Loucy (cell line): ENCODE measurements around the gene MLF2.
"Not testable (repeated sequence)": the region's sequence is repeated elsewhere in the genome, so short reads cannot be mapped to it uniquely, and the experiment has no call there.

Source experiments
- H2AFZ ChIP-seq: fragments of 200-600 bp; sonication (generic); 2 replicates; pipeline ENCODE4 v1.6.0; 2016; ENCODE audit warnings: antibody characterized with exemption, mild to moderate bottlenecking, low read length, moderate library complexity
- H3F3A ChIP-seq: fragments of 200-600 bp; 2 replicates; pipeline ENCODE4 v1.6.0; 2016; ENCODE audit warnings: antibody characterized with exemption, low read depth, mild to moderate bottlenecking
- H3K27me3 ChIP-seq: fragments of 200-600 bp; sonication (generic); 2 replicates; pipeline ENCODE4 v1.6.1; 2014; ENCODE audit warnings: low read length, mild to moderate bottlenecking; ENCODE audit not compliant: insufficient read depth, poor library complexity, severe bottlenecking
- H3K36me3 ChIP-seq: fragments of 200-600 bp; sonication (generic); 2 replicates; pipeline ENCODE4 v1.6.1; 2016; ENCODE audit warnings: low read length; ENCODE audit not compliant: insufficient read depth
- H3K4me1 ChIP-seq: fragments of 200-600 bp; sonication (generic); 2 replicates; pipeline ENCODE4 v1.5.1; 2014; ENCODE audit warnings: low read length, mild to moderate bottlenecking; ENCODE audit not compliant: insufficient read depth, poor library complexity, severe bottlenecking
- H3K4me2 ChIP-seq: fragments of 200-600 bp; sonication (generic); 2 replicates; pipeline ENCODE4 v1.6.0; 2014; ENCODE audit warnings: antibody characterized with exemption, low read length, low read depth, mild to moderate bottlenecking; ENCODE audit not compliant: poor library complexity, severe bottlenecking
- H3K4me3 ChIP-seq: fragments of 200-600 bp; sonication (generic); 2 replicates; pipeline ENCODE4 v1.5.1; 2014; ENCODE audit warnings: low read length, mild to moderate bottlenecking, mixed read lengths; ENCODE audit not compliant: poor library complexity, severe bottlenecking
- H3K79me2 ChIP-seq: fragments of 200-600 bp; sonication (generic); 2 replicates; pipeline ENCODE4 v1.6.1; 2014; ENCODE audit warnings: low read length; ENCODE audit not compliant: insufficient read depth
- H3K9ac ChIP-seq: fragments of 200-600 bp; sonication (generic); 2 replicates; pipeline ENCODE4 v1.6.0; 2014; ENCODE audit warnings: mild to moderate bottlenecking, low read depth, low read length, moderate library complexity; ENCODE audit not compliant: poor library complexity, severe bottlenecking
- H3K9me2 ChIP-seq: fragments of 200-600 bp; sonication (generic); replicated peaks from 2 replicates; pipeline ENCODE4 v1.6.1; 2016; ENCODE audit warnings: low read depth, low read length, mixed read lengths
- H3K9me3 ChIP-seq: fragments of 200-600 bp; sonication (generic); 2 replicates; pipeline ENCODE4 v1.6.1; 2014; ENCODE audit warnings: mild to moderate bottlenecking, antibody characterized with exemption, low read length, low read depth; ENCODE audit not compliant: insufficient read depth
- H4K20me1 ChIP-seq: fragments of 200-600 bp; sonication (generic); 2 replicates; pipeline ENCODE4 v1.6.0; 2014; ENCODE audit warnings: antibody characterized with exemption, low read length, mild to moderate bottlenecking; ENCODE audit not compliant: insufficient read depth, poor library complexity, severe bottlenecking
- CTCF ChIP-seq: fragments of 200-600 bp; sonication (generic); conservative IDR thresholded peaks from 2 replicates; pipeline ENCODE4 v1.5.1; 2014; ENCODE audit warnings: mild to moderate bottlenecking, antibody characterized with exemption, low read length
- EZH2phosphoT487 ChIP-seq: fragments of 200-600 bp; IDR thresholded peaks from 2 replicates; pipeline ENCODE4 v1.6.1; 2018; ENCODE audit warnings: antibody characterized with exemption, mild to moderate bottlenecking, moderate library complexity, borderline replicate concordance

The MLF2 gene

GRCh38 chr12:6745741-6746525, 7.0 kb downstream of the MLF2 start:
- TF ChIP-seq CTCF (no peak), EZH2phosphoT487 (no peak)
- Histone ChIP-seq H3K27me3 (no peaks in the 10 kb centered on the region), H3K9me3 (no peaks in the 10 kb centered on the region), H3K36me3 (peaks cover 31% of the 10 kb centered on the region; the same call in 1 of the 2 replicates), H3K9me2 (no peaks in the 10 kb centered on the region), H3K4me2 (peak overlapping the region; percentile 22), H3K79me2 (peaks cover 11% of the 10 kb centered on the region; the same call in 1 of the 2 replicates), H3K4me1 (peaks cover 20% of the 10 kb centered on the region), H3K9ac (peak overlapping the region; percentile 46), H3F3A (no peaks in the 10 kb centered on the region), H2AFZ (no peak overlapping the region), H3K4me3 (no peak overlapping the region), H4K20me1 (no peaks in the 10 kb centered on the region)

- not testable (repeated sequence) for H3K27me3 ChIP-seq, H3K4me2 ChIP-seq, H3K9ac ChIP-seq, H3K4me3 ChIP-seq, H3F3A ChIP-seq, H2AFZ ChIP-seq, H3K9me2 ChIP-seq, H3K9me3 ChIP-seq, H3K79me2 ChIP-seq, H4K20me1 ChIP-seq
- peaks cover 15% of the 10 kb centered on the region for H3K4me1 ChIP-seq
- peaks cover 15% of the 10 kb centered on the region; the same call in 1 of the 2 replicates for H3K36me3 ChIP-seq
These were observed 9.6 kb downstream of the MLF2 start for GRCh38 chr12:6743300-6743699.

DNA sequence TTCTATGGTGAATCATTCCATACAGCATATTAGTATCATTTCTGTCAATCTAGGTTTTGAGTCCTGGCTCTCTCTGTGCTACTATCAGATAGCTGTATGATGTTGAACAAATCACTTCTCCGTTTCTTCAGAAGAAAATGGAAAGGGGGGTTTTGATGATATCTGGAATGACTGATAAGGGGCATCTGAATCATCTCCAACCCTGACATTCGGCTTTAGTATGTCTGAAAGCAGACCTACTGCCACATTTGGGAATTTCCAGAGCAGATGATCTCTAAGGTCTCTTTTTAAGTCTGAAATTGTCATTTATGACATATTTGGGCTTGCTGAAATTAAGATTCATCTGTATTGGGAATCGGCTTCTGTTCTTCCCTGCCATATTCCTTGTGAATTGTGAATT, 10.1 kb downstream of the MLF2 start:
- H3K4me3 ChIP-seq = no peak overlapping the region
- H3K9me3 ChIP-seq = no peaks in the 10 kb centered on the region
- H3F3A ChIP-seq = no peaks in the 10 kb centered on the region
- no peak overlapping the region for H2AFZ ChIP-seq
- H3K27me3 ChIP-seq = no peaks in the 10 kb centered on the region
- H3K36me3 ChIP-seq = peaks cover 11% of the 10 kb centered on the region; the same call in 1 of the 2 replicates
- no peak overlapping the region for H3K9ac ChIP-seq
- peaks cover 15% of the 10 kb centered on the region for H3K4me1 ChIP-seq
- no peak overlapping the region for H3K4me2 ChIP-seq
- no peaks in the 10 kb centered on the region for H3K9me2 ChIP-seq
- no peaks in the 10 kb centered on the region for H3K79me2 ChIP-seq
- TF ChIP-seq EZH2phosphoT487 = no peak
- no peak for TF ChIP-seq CTCF
- no peaks in the 10 kb centered on the region for H4K20me1 ChIP-seq

- not testable (repeated sequence) for H3F3A ChIP-seq, H3K4me3 ChIP-seq, H3K4me2 ChIP-seq, H3K36me3 ChIP-seq, H3K9me3 ChIP-seq, H3K79me2 ChIP-seq, H3K9me2 ChIP-seq, H2AFZ ChIP-seq, H3K27me3 ChIP-seq, H4K20me1 ChIP-seq, H3K9ac ChIP-seq
- H3K4me1 ChIP-seq = peaks cover 15% of the 10 kb centered on the region
These were observed 10.9 kb downstream of the MLF2 start for GRCh38 chr12:6742080-6742479.
